Ectodermal cell (in vitro differentiated cells): ENCODE measurements around the gene WWOX.

Experiments
- H3K27ac ChIP-seq: 2 replicates; pipeline ENCODE4 v1.7.0; 2013; ENCODE audit warnings: mild to moderate bottlenecking, low read depth, low read length; ENCODE audit not compliant: insufficient read depth, poor library complexity, severe bottlenecking
- H3K27me3 ChIP-seq: 2 replicates; pipeline ENCODE4 v1.7.0; 2013; ENCODE audit warnings: mild to moderate bottlenecking, low read length; ENCODE audit not compliant: insufficient read depth, control insufficient read depth, poor library complexity, severe bottlenecking
- H3K36me3 ChIP-seq: one replicate; pipeline ENCODE4 v1.7.0; 2013; ENCODE audit warnings: low read length; ENCODE audit not compliant: control insufficient read depth, insufficient read depth
- H3K4me1 ChIP-seq: one replicate; pipeline ENCODE4 v1.7.0; 2013; ENCODE audit warnings: low read length; ENCODE audit not compliant: control insufficient read depth, insufficient read depth
- H3K4me3 ChIP-seq: 2 replicates; pipeline ENCODE4 v1.7.0; 2013; ENCODE audit warnings: low read depth, low read length, control low read depth; ENCODE audit not compliant: insufficient read depth
- H3K9me3 ChIP-seq: 2 replicates; pipeline ENCODE4 v1.7.0; 2013; ENCODE audit warnings: mild to moderate bottlenecking, low read length, moderate library complexity; ENCODE audit not compliant: control insufficient read depth
- WGBS, 2 experiments: methylation state at CpG; one replicate each; pipeline ENCODE4 v1.1.7; 2013; ENCODE audit warnings: missing lambda C conversion rate in 2 of 2; 5-methylcytosine and 5-hydroxymethylcytosine counted together

WWOX gene

DNA sequence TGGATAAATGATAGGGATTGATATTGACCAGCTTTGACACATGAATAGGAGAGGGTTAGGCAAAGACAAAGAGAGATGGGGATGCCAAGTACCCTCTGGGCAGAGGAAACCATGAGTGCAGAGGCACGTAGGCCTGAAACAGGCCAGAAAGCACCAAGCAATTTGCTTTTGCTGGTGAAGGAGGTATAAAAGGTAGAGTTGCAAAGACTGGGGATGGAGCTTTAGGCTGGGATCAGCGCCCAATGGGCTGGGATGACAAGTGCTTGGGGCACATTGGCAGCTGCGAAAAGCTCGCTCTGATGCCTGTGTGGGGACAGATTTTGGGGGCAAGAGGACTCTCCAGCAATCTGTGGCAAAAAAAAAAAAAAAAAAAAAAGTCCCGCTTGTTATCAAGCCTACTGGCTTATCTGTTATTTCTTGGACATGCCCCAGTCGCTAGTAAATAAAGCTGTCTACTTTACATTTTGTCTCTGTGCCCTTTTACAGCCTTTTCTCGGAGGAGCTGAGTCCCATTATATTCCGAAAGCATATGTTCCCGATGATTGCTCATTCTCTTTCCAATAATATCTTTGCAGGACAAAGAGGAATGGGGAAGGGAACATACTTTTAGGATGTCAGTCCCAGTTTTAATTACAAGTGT is 922.7 kb downstream of the WWOX start:
- Histone ChIP-seq H3K27me3 (no peaks in the 10 kb centered on the region), H3K9me3 (no peaks in the 10 kb centered on the region), H3K27ac (no peak overlapping the region), H3K4me3 (no peak overlapping the region), H3K4me1 (no peaks in the 10 kb centered on the region), H3K36me3 (no peaks in the 10 kb centered on the region)
- WGBS, 2 experiments: 90 to 94% methylated on average over 9 of the region's 9 CpGs

DNA sequence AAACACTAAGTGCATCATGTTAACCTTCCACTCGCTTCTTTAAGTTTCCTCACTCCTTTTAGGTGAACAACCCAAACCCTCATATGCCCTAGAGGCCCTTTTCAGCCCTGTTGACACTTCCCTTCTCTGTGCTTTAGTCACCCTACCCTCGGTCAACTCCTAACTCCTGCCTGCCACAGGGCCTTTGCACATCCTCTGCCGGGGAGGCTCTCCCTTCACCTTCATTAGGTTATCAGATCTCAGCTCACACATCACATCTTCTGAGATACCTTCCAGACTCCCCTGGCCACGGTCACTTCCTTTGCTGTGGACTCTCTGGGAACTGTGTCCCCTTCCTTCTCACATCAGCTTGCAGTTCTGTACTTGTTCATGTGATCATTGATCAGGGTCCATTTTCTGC is 926.7 kb downstream of the WWOX start:
- Histone ChIP-seq H3K27ac (no peak overlapping the region), H3K4me3 (no peak overlapping the region), H3K4me1 (no peaks in the 10 kb centered on the region), H3K9me3 (no peaks in the 10 kb centered on the region), H3K27me3 (no peaks in the 10 kb centered on the region), H3K36me3 (no peaks in the 10 kb centered on the region)
- 92 to 95% methylated on average over 4 of the region's 4 CpGs for WGBS, 2 experiments

DNA sequence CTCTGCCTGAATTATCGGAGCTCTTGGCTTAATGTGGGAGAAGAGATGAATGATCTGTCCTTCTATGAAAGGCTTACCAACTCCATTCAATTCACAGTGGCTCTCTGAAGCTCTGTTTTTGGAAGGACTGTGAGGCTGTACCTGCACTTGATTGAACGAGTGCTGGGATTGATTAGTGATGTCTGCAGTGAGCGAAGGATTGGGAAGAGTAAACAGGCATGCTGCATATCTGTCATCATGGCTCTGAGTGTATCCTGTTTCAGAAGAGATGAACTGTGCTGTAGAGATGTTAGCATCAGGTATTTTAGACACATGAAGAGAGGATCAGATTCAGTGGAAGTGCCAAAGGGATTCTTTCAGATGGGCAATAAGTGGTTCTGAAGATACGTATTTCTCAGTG is 937.1 kb downstream of the WWOX start:
- 96 to 98% methylated on average over 4 of the region's 4 CpGs for WGBS, 2 experiments
- Histone ChIP-seq H3K36me3 (no peaks in the 10 kb centered on the region), H3K27me3 (no peaks in the 10 kb centered on the region), H3K4me3 (no peak overlapping the region), H3K27ac (no peak overlapping the region), H3K9me3 (no peaks in the 10 kb centered on the region), H3K4me1 (no peaks in the 10 kb centered on the region)

DNA sequence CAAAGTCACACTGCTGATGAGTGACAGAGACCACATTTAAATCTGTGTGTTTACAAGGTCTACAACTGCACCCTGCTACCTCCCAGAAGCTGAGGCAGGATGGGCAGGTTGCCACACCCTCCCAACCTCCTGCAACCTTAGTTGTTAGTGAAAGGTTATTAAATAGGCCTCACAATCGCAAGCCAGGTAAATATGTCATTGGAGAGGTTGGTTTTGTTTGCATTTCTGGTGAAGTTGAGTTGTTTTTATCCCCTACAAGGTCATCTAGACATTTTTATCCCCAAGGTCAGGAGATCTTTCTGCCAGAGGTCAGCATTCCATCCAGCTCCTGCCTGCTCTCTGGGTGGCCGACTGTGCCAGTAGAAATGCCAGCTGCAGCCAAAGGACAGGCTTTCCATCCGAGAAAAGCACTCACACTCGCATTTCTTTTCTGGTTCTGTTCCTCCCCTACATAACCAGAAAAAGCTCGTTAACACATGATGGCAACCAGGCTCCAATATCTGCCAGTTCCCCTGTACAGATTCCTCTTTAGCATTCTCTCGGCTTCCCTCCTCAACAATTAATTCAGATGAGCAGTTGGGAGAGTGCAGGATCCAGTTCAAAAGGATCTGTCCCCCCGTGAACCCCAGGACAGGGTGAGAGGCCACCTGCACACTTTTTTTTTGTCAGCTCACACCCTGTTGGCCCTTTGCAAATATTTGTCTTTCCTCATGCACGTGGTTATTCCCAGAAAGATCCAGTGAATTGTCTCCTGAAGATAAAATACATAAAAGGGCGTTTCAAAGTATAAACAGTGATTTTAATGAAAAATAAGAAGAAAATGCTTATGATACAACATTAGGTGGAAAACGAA is 938.3 kb downstream of the WWOX start:
- Histone ChIP-seq H3K36me3 (no peaks in the 10 kb centered on the region), H3K4me3 (no peak overlapping the region), H3K27ac (no peak overlapping the region), H3K27me3 (no peaks in the 10 kb centered on the region), H3K9me3 (no peaks in the 10 kb centered on the region), H3K4me1 (no peaks in the 10 kb centered on the region)
- 86 to 89% methylated on average over 9 to 10 of the region's 10 CpGs for WGBS, 2 experiments

DNA sequence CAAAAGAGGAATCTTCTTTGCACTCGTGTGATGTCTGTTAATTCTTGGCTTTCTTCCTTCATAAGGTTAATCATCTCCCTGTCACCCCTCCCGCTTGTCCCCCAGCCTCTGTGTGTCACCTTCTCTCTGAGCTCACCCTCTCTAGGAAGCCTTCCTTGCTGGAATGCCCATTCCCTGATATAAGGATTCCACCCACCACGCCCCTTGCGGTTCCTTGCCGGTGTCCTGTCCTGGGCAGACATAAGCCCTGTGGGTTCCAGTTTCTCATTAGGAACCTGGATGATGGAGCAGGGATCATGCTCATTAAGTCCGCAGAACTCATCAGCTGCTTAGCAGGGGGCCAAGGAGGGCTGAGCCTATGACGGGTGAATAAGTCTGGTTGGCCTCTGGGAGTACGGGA is 941.8 kb downstream of the WWOX start:
- Histone ChIP-seq H3K27me3 (no peaks in the 10 kb centered on the region), H3K4me1 (no peaks in the 10 kb centered on the region), H3K27ac (no peak overlapping the region), H3K36me3 (no peaks in the 10 kb centered on the region), H3K4me3 (no peak overlapping the region), H3K9me3 (no peaks in the 10 kb centered on the region)
- WGBS, 2 experiments: 80 to 81% methylated on average over 8 of the region's 8 CpGs

DNA sequence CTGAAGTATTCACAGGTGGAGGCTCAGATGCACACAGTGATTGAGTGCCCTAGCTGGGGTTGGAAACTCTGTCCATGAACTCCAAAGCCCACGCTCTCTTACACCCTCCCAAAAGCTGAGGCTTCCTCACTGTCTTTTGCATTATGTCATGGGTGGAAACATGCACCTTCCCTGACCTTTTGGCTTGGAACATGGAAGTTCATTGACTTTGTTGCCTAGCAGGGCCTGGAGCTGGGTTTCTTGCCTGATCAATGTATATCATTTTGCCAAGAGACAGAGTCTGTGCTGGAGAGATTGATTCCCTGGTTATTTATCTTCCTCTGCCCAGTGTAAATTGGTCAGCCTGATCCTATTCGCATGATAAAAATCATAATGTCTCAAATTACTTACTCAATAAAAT is 942.7 kb downstream of the WWOX start:
- Histone ChIP-seq H3K4me3 (no peak overlapping the region), H3K27me3 (no peaks in the 10 kb centered on the region)
- WGBS, 2 experiments: 95 to 98% methylated on average over 1 of the region's 2 CpGs

DNA sequence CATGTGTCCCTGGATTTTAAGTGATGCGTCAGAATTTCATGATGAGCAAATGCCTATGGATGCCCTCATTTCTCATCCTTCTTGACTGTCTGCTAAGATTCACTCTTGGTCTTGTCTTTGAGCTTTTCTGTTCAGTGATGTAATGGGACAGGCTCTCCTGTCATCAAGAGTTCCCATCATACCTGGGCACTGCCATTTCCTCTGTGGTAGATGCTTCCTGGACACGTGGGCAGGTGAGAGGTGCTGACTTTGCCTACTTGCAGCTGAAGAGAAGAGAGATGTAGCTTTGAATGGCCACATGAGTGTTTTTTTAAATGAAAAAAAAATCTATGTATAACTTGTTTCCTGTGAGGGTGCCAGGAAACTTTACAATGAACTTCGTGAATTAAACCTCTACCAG is 943.4 kb downstream of the WWOX start:
- no peaks in the 10 kb centered on the region for H3K36me3 ChIP-seq
- no peaks in the 10 kb centered on the region for H3K27me3 ChIP-seq
- H3K9me3 ChIP-seq: no peaks in the 10 kb centered on the region
- WGBS, 2 experiments: 78 to 80% methylated on average over 3 of the region's 3 CpGs
- no peak overlapping the region for H3K4me3 ChIP-seq
- H3K4me1 ChIP-seq: no peaks in the 10 kb centered on the region
- no peak overlapping the region for H3K27ac ChIP-seq

More for the DNA sequence above, 942.7 kb downstream of the WWOX start:
- Histone ChIP-seq H3K36me3 (no peaks in the 10 kb centered on the region), H3K4me1 (no peaks in the 10 kb centered on the region), H3K27ac (no peak overlapping the region), H3K9me3 (no peaks in the 10 kb centered on the region)

DNA sequence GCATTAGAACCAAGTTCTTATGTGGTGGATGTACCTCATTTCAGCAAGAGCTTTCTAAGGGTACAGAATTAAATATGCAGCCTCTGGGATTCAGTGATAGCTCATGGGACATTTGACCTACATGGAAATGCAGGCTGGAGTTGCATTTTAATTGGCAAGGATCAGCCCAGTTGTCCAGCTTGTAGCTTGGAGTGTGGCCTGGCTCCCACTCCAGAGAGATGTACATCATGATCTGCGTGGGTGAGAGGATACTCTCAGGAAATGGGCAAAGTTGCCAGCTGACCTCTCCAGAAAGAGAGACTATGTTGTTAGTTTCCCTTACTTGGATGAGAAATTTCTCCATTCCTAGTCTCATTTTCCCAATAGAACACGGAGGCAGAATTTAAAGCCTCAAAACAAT is 945.7 kb downstream of the WWOX start:
- H3K4me3 ChIP-seq: no peak overlapping the region
- no peak overlapping the region for H3K27ac ChIP-seq
- WGBS, 2 experiments: 93 to 97% methylated on average over 2 of the region's 2 CpGs
- H3K4me1 ChIP-seq: no peaks in the 10 kb centered on the region
- no peaks in the 10 kb centered on the region for H3K36me3 ChIP-seq
- no peaks in the 10 kb centered on the region for H3K27me3 ChIP-seq
- H3K9me3 ChIP-seq: no peaks in the 10 kb centered on the region

DNA sequence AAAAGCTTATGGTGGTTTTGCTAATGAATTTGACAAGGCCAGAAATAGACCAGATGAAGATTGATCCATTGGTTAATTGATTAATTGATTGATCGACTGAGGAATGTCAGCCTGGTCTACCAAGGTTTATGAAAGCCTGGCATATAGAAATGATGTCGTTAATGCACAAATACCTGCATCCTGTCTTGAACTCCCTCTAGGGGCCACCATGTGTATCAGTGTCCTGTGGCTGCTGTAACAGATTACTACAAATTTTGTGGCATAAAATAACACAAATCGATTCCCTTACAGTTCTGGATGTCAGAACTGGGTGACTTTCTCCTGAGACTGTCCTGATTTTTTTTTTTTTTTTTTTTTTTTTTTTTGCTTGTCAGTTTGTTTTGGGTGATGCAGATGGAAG is 947.9 kb downstream of the WWOX start:
- H3K9me3 ChIP-seq: no peaks in the 10 kb centered on the region
- H3K27me3 ChIP-seq: no peaks in the 10 kb centered on the region
- H3K36me3 ChIP-seq: no peaks in the 10 kb centered on the region
- H3K4me1 ChIP-seq: no peaks in the 10 kb centered on the region
- H3K27ac ChIP-seq: no peak overlapping the region
- 85 to 93% methylated on average over 3 of the region's 3 CpGs for WGBS, 2 experiments
- H3K4me3 ChIP-seq: no peak overlapping the region

DNA sequence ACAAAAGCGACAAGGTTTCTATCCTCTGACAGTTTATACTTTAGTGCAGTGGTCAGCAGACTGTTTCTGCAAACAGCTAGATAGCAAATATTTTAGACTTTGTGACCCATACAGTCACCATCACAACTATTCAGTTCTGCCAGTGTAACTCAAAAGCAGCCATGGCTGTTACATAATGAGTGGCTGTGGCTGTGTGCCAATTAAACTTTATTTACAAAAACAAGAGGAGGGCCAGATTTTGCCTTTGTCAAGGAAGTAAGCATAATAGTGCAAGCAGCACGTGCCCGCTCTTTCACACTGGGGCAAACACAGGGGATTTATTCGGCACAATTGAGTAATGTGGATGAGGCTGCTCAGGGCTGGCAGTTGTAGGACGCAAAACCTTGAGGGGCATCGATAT is 949.6 kb downstream of the WWOX start:
- no peaks in the 10 kb centered on the region for H3K27me3 ChIP-seq
- no peak overlapping the region for H3K27ac ChIP-seq
- H3K9me3 ChIP-seq: no peaks in the 10 kb centered on the region
- H3K4me1 ChIP-seq: no peaks in the 10 kb centered on the region
- H3K4me3 ChIP-seq: no peak overlapping the region
- no peaks in the 10 kb centered on the region for H3K36me3 ChIP-seq
- 92 to 94% methylated on average over 6 of the region's 6 CpGs for WGBS, 2 experiments
